T follicular helper cell (primary cell): ENCODE data around the gene TBC1D10A.

Source experiments
- DNase-seq: peaks from one replicate; pipeline ENCODE4 v3.0.0-alpha.2; 2020; ENCODE audit warnings: low read depth

TBC1D10A gene

DNA sequence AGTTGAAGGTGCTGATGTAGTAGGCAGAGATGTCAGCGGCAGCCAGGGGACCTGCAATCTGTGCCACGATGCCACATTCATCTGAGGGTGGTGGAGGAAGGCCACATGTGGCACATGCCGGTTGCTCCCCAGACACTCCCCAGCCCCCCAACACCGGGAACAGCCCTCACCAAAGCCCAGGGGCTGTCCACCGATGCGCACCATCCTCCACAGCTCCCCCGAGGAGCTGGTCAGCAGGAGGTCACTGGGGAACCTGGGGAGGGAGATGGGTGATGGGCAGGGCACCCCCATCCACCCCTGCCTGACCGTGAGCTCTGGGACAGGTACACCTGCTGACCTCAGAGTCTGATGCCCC lies 40.9 kb downstream of the TBC1D10A start:
- no peak for DNase-seq

DNA sequence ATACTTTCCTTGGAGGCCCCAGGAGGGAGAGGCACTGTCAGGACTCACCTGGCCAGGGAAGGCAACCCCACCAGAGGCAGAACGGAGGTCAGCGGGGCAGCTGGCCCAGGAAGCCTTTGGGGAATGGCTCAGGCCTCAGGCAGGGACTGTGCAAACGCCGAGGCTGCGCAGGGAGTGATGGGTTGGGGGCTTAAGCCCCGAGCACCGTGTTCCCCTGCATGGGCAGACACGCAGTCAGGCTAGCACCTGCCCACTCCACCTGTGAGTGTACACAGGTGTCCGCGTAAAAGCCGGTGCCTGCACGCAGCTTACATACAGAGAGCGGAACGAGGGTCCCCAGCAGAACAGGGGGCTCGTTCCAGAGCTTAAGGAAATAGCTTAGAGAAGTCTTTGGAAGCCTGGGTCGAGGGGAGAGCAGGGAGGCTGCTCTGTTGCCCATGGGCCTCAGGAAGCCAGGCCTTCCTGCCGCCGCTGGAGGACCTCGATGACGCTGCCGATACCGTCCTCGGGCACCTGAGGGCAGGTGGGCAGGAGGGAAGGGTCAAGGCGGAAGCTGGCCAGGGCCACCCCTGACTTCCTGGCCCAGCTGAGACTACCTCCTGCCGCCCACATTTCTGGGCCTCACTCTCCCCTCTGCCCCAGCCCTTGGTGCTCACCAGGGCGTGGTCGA lies 41.4 kb downstream of the TBC1D10A start:
- DNase-seq, result no peak

DNA sequence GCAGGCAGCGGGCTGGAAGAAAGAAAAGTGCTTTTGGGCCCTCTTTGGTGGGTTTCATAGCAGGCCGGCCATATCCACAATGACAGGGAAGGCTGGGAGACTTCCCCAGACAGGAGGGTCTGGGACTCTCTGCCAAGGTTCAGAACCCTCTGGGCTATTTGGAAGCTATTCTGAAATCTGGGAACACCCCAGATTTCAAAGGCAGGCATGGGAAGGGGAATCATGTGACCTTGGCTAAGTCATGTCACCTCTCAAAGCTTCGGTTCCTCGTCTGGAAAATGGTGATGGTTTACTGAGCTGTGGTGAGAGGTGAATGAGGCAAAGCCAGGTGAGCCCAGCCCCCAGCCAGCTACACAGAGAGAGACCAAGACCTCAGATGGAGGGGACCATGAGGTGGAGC lies 42.1 kb downstream of the TBC1D10A start:
- DNase-seq, result no peak

DNA sequence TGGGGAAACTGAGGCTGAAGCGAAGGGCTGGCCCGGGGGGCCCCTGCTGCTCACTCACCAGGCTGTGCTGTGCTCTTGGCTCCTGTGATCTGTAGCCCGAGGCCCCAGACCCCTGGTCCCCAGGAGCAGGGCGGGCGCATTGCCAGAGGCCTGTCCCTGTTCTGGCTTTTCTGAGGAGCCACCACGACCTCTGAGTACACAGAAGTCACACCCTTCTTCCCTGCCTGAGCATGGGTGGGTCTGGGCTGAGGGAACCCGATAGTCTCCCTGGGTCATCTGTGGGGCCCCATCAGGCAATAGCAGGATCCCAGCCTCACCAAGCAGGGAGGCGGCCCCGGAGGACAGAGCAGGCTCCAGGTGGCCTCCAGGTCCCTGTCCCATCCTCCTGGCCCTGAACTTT lies 42.6 kb downstream of the TBC1D10A start:
- no peak for DNase-seq

DNA sequence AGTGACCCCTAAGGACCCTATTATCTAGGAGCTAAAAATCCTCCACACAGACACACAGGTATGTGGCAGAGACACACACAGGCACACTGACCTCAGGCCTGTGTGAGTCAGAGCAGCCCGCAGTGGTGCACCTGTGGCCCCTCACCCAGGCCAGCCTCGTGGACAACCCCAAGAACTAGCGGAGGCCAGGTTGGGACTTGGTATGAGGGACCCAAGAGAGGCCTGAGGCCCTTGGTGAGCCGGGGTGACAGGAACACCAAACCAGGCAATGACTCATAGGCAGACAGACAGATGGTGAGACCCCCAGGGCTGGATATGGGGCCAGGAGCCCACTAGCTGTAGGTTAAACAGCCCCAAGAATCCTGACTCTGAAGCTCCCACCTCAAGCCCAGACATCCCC lies 43.4 kb downstream of the TBC1D10A start:
- no peak for DNase-seq

DNA sequence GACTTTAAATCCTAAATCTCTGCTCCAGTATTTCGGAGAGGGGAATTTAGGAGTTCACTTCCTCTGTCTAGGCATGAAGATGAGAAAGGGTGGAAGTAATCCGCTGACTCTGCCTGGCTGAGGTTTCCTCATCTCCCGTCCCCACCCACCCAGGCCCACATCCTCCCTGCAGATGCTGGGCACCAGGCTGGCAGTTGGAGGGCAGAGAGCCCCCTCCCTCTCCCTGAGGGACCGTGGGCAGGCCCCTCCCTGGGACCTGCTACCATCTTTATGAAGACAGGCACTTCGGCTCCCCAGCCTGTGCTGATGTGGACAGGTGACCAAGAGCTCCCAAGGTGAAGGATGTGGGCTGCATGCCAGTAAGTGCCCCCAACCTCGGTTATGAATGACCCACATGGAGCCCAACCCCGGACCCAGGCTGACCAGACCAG lies 44.1 kb downstream of the TBC1D10A start:
- DNase-seq, result no peak

DNA sequence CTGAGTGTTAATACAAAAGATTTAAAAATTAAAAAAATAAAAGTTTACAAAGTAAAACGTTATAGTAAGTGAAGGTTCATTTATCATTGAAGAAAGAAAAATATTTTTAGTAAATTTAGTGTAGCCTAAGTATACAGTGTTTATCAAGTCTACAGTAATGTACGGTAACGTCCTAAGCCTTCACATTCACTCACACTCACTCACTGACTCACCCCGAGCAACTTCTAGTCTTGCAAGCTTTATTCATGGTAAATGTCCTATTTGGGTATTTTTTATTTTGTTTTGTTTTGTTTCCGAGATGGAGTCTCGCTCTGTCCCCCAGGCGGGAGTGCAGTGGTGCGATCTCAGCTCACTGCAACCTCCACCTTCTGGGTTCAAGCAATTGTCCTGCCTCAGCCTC lies 46.2 kb downstream of the TBC1D10A start:
- DNase-seq, result no peak

DNA sequence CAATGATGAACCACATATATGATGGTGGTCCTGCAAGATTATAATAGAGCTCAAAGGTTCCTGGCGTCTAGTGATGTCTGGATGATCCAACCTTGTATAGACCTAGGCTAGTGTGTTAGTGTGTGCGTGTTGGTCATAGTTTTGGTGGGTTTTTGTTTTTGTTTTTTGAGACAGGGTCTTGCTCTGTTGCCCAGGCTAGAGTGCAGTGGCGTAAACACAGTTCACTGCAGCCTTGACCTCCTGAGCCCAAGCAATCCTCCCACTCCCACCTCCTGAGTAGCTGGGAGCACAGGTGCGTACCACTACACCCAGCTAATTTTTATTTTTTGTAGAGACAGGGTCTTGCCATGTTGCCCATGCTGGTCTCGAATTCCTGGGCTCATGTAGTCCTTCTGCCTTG lies 46.8 kb downstream of the TBC1D10A start:
- no peak for DNase-seq

DNA sequence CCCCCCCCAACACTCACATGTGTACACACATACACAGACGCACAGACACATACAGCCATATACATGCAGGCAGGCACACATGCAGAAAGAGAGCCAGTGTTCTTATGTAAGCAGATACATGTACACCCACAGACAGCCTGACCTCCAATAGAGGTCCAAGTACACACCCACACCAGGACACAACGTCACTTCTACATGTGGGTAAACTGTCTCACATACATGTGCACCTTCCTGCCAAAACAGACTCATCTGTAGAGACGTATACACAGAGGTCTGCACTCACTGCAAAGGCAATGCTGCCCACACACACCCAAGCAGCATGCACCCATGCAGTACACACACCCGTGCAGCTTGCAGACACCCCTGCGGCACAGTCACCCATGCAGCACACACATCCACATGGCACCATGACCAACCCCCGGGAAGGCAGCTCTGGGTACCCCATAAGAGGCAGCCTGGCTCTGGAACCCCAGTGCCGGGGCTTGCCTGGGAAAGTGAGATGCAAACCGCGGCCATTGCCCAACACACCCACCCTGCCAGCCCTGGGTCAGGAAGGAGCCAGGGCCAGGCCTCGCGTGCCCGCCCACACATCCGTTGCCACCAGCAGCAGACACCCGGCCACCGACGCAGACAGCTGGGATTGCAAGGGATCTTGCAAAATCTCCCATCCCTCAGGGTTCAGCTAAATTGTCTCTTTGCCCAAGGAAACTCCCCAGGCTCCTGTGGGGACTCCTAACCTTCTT lies 47.5 kb downstream of the TBC1D10A start:
- DNase-seq, result no peak

DNA sequence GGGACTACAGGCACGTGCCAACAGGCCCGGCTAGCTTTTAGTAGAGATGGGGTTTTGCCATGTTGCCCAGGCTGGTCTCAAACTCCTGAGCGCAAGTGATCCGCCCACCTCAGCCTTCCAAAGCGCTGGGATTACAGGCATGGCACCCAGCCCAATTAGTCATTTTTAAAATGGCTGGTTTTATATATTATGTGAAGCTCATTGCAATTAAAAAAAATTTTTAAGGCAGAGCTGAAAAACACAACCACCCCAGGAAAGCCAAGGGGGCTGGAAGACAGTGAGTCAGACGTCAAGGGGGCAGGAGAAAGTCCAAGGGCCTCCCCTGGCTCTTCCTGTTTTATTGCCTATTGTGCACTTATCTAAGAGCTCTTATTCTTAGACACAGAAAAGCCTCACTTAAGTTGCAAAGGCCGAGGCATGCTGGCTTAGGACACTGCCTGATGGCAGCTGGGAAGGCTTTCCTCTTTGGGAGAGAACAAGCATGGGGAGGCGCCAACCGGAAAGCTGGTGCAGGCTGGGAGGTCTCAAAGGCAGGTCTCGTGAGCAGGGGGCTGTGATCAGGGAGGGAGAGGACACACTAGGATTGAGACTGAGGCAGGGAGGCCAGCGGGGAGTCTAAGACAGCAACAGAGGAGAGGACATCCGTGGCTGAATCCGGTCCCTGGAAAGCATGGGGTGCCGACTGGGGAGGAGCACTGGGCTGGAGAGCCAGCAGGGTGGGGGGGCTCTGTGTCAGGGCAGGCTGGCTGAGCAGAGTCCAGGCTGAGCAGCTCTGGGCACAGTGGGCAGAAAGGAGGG lies 49.0 kb downstream of the TBC1D10A start:
- DNase-seq, result no peak

DNA sequence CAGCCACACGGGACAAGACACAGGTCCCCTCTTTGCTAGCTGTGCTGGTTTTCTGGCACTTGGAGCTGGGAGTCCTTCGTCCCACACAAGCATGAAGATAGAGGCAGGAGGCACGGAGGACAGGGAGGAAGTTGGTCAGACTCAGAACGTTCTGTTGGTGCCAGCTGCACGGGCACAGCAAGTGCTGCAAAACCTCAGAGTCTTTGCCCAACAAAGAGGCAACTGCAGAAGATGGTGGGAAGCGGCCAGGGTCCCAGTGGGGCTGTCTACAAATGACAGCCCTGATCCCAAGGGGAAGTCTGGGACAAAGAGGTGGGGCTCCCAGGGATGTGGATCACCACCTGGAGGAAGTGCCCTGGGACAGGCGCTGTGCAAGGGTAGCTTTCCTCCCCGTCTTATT lies 50.7 kb downstream of the TBC1D10A start:
- no peak for DNase-seq

DNA sequence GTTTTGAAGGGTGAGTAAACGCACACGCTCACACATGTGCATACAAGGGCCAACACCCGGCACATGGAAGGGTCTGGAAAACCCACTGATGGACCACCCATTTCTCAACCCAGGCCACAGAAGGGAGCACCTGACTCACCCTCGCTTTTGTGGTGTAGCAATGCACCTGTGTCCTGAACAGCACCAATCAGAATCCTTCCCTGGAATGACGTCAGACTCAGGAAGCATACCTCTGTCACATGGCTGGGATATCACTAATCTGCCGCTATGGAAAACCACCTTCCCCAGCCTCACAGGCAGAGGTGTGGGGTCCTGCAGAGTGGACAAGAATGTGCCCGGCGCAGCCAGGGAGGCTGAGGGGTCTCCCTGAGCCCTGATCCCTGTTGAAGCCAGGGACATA lies 51.1 kb downstream of the TBC1D10A start:
- no peak for DNase-seq

DNA sequence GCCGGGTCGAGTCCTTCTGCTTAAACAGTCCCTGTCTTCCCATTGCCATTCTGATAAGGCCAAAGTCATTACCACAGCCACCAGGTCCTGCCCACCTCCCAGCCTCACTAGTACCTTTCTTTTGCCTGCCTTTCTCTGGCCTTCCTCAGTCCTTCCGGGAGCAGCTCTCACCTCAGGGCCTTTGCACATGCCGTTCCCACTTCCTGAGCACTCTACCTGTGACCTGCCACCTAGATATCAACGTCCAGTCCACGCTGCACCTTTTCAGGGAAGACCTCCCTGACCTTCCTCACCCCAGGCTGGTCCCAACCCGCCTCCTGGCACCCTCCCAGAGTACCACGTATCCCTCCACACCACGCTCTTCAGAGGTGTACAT lies 52.3 kb downstream of the TBC1D10A start:
- no peak for DNase-seq

DNA sequence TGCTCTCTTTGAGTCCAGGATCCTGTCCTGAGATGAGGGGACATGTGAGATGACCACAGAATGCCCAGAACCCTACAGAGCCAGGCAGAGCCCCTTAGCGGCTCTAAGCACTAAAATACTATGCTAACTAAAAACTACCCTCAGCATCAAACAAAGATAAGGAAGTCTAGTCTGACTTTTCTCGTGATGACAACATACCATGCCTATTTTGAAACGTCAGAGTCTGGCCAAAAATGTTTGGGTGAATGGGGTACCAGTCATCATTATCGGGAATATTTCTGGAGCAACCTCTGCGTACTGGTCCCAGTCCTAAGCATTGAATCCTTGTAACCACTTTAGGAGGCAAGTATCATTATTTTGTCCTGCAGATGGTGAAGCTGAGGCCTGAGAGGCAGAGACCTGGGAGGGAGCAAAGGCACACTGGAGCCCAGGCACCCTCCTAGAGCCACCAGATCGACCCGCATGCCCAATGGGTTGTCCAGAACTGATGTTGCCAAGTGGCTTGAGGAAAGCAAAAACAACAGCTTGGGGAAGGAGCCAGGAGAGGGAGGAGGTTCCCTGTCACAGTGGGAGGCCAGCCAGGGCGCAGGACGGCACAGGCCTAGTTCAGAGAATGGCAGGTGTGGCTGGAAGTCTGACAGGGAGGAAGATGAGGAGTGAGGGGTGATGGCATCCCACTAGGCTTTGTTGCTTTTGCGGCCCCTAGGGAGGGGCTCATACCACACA lies 52.9 kb downstream of the TBC1D10A start:
- no peak for DNase-seq

DNA sequence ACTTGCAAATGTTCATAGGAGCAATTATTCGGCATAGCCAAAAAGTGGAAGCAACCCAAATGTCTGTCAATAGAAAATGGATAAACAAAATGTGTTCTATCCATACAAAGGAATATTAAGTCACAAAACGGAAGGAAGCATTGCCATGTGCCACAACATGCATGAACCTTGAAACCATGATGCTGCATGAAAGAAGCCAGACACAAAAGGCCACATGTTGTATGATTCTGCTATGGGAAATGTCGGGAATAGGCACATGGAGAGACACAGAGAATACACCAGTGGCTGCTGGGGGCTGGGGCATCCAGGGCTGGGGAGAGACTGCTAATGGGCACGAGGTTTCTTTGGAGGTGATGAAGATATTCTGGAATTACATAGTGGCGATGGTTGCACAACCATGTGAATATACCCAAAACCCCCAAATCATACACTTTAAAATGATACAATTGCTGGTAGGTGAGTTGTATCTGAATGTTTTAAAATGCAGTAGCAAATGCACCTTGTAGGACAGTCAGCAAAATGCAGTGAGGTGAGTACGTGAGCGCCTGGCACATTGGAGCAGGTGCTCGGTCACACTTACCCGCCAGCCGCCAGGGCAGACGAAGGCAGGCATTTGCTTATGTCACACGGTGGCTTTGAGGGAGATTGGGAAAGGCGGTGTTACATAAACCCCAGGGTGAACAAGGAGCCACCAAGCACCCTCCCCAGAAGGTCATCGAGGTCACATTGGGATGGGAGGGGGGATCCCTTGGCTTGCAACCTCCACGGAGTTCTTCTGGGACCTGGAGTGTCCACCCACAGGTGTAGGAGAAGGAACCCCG lies 53.8 kb downstream of the TBC1D10A start:
- no peak for DNase-seq

DNA sequence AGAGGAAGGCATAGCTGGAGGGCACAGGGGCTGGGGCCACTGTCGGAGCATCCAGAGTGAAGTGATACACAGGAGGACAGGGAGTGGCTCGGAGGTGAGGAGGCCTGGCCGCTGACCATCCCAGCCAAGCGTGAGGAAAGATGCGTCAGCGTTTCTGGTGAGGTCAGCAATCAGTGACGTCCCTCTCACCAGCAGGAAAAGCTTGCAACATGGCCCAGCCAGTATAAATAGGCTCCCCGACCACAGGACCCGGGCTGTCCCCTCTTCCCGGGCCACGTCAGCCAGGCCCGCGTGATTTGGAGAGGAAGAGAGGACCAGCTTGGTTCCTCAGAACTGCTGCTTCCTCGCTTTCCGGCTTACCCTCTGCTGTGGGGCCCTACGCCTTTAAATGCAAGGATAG lies 55.9 kb downstream of the TBC1D10A start:
- no peak for DNase-seq

DNA sequence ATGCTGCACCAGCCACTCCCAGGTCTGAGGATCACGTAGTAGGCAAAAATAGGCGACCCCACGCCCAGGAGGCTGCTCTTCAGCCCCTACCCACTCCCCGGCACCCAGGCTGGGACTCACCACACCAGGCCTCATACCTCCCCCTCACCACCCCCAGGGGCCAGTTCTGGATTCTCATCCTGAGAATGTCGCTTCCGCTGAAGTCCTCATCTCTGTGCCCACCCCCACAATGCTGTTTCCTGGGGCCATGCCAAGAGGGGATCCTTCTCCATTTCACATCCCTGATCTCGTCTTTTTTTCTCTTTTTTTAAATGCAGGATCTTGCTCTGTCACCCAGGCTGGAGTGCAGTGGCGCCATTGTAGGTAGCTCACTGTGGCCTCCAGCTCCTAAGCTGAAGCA lies 58.4 kb downstream of the TBC1D10A start:
- DNase-seq, result no peak

DNA sequence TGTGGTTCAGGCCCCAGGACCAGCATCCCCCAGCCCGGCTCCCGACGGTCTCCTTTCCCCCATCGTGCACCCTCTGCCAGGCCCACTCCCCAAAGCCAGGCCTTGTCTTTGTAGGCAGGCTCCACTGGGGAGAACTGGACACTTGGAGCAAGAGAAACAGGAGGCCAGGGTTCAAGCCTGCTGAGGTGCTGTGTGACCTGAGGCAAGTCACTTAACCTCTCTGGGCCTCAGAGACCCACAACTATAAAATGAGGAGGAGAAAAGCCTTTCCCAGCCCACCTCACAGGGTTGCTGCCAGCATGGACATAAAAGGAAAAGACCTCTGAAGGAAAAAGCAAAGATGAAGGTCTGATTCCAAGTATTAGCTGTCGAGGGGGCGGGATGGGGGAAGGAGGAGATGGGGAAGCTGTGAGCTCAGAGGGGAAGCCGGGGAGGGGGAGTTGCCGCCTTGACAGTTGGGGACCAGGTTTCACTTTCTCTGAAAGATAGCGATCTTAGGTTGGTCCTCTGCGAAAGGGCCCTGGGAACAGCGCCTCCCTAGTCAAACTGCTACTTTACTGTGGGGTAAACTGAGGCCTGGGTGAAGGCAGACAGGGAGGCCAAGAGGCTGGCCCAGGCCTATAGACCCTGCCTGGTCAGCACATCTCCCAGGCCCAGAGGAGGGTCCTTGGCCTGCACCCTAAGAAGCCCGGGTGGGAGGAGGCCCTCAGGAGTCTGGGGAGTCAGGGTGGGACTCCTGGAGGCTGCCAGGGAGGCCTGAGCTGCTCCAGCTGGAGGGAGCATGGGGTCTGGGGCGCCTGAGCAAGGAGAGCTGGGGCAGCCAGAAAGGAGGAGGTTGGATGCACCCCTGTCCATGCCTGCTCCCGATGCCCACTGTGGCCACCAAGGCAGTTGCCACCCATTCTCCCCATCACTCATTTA lies 59.1 kb downstream of the TBC1D10A start:
- DNase-seq, result peak; percentile 37

DNA sequence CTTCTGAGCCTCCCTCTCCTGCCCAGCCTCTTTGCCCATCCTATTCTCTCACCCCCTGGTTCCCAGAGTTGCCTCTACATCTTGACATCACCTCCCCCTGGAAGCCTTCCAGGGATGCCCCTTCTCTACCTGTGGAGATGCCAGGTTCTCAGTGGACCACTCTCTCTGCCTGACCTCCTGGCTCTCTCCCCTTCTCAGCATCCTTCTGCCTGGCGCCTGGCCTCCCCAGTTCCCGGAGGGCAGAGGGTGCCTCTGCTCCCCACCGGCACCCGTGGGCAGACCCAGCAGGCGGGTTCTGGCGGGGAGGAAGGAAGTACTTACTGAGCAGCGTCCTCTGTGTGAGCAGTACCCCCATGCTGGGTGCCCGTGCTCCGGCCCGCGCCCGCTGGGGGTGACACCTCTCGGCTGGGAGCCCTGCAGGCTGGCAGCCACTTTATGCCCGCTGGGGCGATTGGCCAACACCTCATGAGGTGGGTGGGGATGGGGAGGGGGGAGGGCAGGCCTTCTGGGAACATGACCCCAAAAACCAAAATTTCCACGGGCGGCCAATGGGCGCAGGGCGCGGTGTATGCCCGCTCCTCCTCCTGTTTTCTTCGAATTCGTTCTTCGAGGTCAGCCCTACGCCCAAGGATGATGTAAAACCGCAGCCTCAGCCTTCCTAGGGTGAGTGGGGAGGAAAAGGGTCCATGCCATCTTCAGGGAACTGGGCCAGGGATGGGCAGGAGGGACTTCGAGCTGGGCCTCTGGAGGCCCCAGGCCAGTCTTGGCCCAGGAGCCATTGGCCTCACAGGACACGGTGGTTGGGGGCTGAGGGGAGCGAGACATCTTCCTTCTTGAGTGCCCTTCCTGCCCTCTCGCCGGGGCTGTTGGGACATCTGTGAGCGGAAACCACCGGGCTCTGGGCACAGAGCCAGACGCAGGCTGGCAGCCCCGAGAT lies 60.0 kb downstream of the TBC1D10A start, which contains the start of gene OSM:
Gene OSM (minus strand): TSS at position 407 of the 937 bp plus-strand sequence. CDS start 52 bp downstream, at position 355.
- peak; percentile 34 for DNase-seq
